ENCODE results near the gene ZC3HAV1. TPM values are rescaled to one million over a fixed set of nuclear protein-coding genes. Genes with fewer than 3 reads are reported as not detected.

The ZC3HAV1 gene
- total and polyA plus RNA-seq, 9 of the 15 experiments (the other 6 are each of a cell fraction or from before 2014, with no cell fraction given), result 11.9 to 40.5 (median 23.9) TPM

GRCh38 chr7:139043823-139044812 is 65.4 kb downstream of the ZC3HAV1 start (continued):
- TF ChIP-seq RERE (CRISPR knock-in tag; IDR thresholded peaks at IDR 0.05; ENCODE audit: borderline replicate concordance) (no peak), PPARD (CRISPR knock-in tag; IDR thresholded peaks at IDR 0.05) (no peak), ILF3 (IDR thresholded peaks at IDR 0.05; ENCODE audit: borderline replicate concordance) (no peak; the same call in 1 of the 2 replicates), DLX4 (CRISPR knock-in tag; IDR thresholded peaks at IDR 0.05) (no peak), SMAD4 (CRISPR knock-in tag; conservative IDR thresholded peaks at IDR 0.05) (0 out of 2 replicates have a peak, but pooled peaks have one; percentile 54), ZNF589 (CRISPR knock-in tag; IDR thresholded peaks at IDR 0.05; ENCODE audit: low read depth) (peak; percentile 71; the same call in 1 of the 2 replicates), CREB3L1 (IDR thresholded peaks at IDR 0.05; ENCODE audit: borderline replicate concordance, low read depth) (no peak), NFIX (CRISPR knock-in tag; IDR thresholded peaks at IDR 0.05; ENCODE audit: low read depth) (no peak), FOXJ3 (CRISPR knock-in tag; IDR thresholded peaks at IDR 0.05) (no peak), BRD4 (IDR thresholded peaks at IDR 0.05) (no peak), PRPF4 (IDR thresholded peaks at IDR 0.05; ENCODE audit: insufficient read depth, low read depth, low read length, poor library complexity, severe bottlenecking) (no peak), HMGN3 (IDR thresholded peaks at IDR 0.05; ENCODE audit: borderline replicate concordance, extremely low read depth, insufficient read length, low read depth, low read length) (no peak), FOXP4 (CRISPR knock-in tag; IDR thresholded peaks at IDR 0.05; ENCODE audit: borderline replicate concordance) (no peak), ZNF184 (CRISPR knock-in tag; IDR thresholded peaks at IDR 0.05) (no peak), RBM22 (IDR thresholded peaks at IDR 0.05; ENCODE audit: low read depth, low read length, poor library complexity, severe bottlenecking) (no peak)

Measured in K562 (cell line).